Left colon (tissue), 2 donors: ENCODE data around the gene DAB2. TPM values are rescaled to one million over a fixed set of nuclear protein-coding genes. Genes with fewer than 3 reads are reported as not detected.

Experiments
- ATAC-seq: fragments of 200-7000 bp; cut with Tn5 transposase; one replicate; pipeline ENCODE4 v1.9.1; 2020; ENCODE audit warnings: mild to moderate bottlenecking, moderate library complexity
- DNase-seq, 2 donors: peaks; one replicate each; pipeline ENCODE4 v3.0.0-alpha.2; 2020
- intact Hi-C, 2 donors: fragments of 100-400 bp; cut with DNase I in 1 of 2; cut with micrococcal nuclease in 1 of 2; formaldehyde crosslinking; loops; one replicate each; pipeline versions ENCODE4 v1.11.2 to v1.14.0; 2022; cut with DNase I, micrococcal nuclease
- total RNA-seq, 2 donors: library from RNA; stranded (reverse); fragmentation: NEBNext Ultra II Directional; extraction: Animal tissue kit (Norgen Biotek cat#: 25700); gene quantifications; one replicate each; pipeline ENCODE4 v1.2.1, GENCODE V29; 2021
- donor health status: DM: no; HTN: no; CAD: no.
- donor health status: DM: yes; HTN: yes; CAD: no.

Gene DAB2
- total RNA-seq, 2 donors from 2014 or later = 38.5 to 61.6 TPM

GRCh38 chr5:39400713-39401578 is 23.8 kb downstream of the DAB2 start:
- DNase-seq (no peak), ATAC-seq (peak; percentile 69)
- intact Hi-C loops = no loop called here

GRCh38 chr5:39399135-39400036 is 25.4 kb downstream of the DAB2 start:
- intact Hi-C loops = no loop called here
- DNase-seq (no peak), ATAC-seq (peak; percentile 83)

DNA sequence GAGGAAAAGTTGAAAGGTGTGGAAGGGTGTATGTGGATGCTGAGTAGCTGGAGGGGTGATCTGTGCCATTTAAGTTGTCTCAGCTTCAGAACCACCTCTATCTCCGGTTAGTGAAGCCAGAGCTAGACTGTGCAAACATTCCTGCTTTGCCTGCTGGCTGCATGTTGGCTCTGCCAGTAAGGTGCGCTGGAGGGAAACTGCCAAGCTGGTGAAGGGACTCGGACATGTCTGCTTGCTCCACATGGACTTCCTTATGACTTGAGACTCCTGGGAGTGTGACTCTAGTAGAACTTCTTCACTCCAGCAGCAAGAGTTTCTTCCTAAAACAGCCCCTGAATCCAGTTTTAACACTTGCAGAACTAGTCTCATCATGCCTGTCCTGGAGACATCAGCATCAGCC is 27.9 kb downstream of the DAB2 start:
- no peak for DNase-seq
- intact Hi-C loops = no loop called here

DNA sequence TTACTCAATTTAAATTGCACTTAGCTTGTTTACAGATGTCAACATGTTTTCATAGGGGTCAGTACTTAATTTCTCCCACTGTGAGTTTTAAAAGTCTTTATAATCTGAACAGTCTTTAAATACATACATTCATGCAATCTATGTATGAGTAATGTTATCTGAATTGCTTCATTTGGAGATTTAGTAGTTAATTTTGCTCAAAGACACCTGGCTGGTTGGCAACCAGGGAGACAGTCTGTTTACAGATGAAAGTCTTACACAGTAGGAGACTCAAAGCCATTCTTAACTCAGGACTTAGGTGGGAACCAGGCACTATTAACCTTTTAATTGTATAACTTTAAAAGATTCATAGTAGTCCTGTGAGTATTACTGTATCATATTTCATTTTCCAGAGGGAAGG is 29.3 kb downstream of the DAB2 start:
- ATAC-seq = no peak
- DNase-seq = no peak
- intact Hi-C loops = no loop called here

More for the DNA sequence above, 27.9 kb downstream of the DAB2 start:
- ATAC-seq = peak; percentile 21

DNA sequence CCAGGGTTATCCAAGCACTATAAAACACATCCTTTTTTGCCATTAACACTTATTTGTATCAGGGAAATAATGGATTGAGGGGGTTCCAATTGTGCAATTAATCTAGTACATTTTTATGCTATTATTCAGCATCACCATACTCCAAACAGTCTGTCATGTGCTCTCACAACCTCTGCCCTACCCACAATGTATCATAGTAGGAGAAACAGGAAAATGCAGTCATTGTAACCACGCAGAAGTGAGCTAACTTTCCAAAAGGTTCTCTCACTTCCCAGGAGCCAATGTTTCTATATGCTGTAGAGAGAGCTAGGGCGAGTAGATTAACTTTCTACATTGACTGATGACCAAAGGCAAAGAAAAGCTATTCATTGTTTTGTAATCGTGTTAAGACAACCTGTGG is 29.8 kb downstream of the DAB2 start:
- intact Hi-C loops = no loop called here
- ATAC-seq (no peak), DNase-seq (no peak)

DNA sequence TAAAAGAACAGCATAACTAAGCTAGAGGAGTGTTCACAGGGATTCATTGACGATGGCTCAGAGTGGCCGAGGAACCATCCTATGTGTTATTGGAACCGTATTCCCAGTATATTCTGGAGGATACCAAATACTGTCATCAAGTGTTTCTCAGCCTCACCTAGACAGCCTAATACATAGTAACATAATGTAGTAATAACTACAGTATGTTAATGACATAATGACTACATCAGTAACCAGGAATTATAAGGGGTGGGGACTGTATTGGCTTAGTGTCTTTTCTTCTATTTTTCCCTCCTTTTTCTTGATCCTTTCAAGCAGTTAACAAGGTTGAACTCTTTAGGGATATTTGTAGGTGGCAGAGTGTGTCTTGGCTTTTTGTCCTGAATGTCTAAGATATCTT is 33.8 kb downstream of the DAB2 start:
- DNase-seq = no peak
- intact Hi-C loops = no loop called here
- no peak for ATAC-seq

GRCh38 chr5:39387293-39387692 is 37.5 kb downstream of the DAB2 start:
- intact Hi-C loops = no loop called here
- DNase-seq = no peak
- no peak for ATAC-seq

- DNase-seq (no peak), ATAC-seq (no peak)
- intact Hi-C loops = no loop called here
Measured at GRCh38 chr5:39384271-39384670, 40.5 kb downstream of the DAB2 start.

GRCh38 chr5:39381376-39381775 is 43.4 kb downstream of the DAB2 start:
- ATAC-seq (no peak), DNase-seq (no peak)
- intact Hi-C loops = no loop called here

- intact Hi-C loops = loop anchor here (5.0 to 10.0 kb wide), 3 partner anchors 155 to 168 kb away; no protein-coding TSS in a partner anchor
- no peak for ATAC-seq
- no peak for DNase-seq
Measured at GRCh38 chr5:39379693-39380092, 45.1 kb downstream of the DAB2 start.

- ATAC-seq (no peak), DNase-seq (no peak)
- intact Hi-C loops = loop anchor here (5.0 to 10.0 kb wide), 3 partner anchors 153 to 170 kb away; no protein-coding TSS in a partner anchor
Measured at GRCh38 chr5:39377613-39378012, 47.2 kb downstream of the DAB2 start.

DNA sequence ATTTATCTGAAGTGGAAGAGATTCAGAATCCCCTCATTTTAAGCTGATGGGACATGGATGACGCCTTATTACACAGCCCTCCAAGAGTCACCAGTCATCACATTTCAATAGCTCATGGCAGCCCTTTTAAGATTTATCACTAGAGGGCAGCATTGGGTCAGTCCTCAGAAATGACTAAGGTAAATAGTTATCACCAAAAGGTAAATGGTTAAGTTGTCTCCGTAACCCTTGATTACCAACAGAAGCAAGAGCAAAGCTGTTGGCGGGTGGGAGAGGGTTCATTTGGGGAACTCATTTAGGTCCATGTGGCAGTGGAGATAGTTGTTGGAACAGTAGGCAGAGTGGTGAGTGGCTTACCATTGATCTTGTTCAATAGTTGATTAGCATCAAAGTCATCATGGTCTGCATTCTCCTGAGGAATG is 48.5 kb downstream of the DAB2 start:
- DNase-seq (no peak), ATAC-seq (peak; percentile 41)
- intact Hi-C loops = loop anchor here (5.0 to 10.0 kb wide), 3 partner anchors 152 to 171 kb away; no protein-coding TSS in a partner anchor

DNA sequence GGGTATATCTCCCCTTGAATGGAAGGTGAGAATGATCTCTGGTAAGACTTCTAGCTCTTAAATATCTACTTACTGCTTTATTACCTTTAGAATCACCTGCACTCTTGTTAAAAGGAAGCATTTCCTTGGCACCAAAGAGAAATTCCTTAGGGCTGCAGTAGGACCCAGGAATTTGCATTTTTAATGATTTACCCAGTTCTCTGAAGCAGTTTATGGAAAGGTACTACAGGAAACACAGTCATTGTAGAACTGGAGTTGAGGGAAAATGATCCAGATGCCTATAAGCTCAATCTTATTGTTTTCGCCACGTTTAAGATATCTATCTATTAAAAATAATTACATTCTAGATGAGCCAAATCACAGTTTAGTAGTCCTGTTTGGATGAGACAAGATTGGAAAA is 51.0 kb downstream of the DAB2 start:
- ATAC-seq (peak; percentile 80), DNase-seq (no peak)
- intact Hi-C loops = loop anchor here (10.0 kb wide), 2 partner anchors 149 to 171 kb away; no protein-coding TSS in a partner anchor

DNA sequence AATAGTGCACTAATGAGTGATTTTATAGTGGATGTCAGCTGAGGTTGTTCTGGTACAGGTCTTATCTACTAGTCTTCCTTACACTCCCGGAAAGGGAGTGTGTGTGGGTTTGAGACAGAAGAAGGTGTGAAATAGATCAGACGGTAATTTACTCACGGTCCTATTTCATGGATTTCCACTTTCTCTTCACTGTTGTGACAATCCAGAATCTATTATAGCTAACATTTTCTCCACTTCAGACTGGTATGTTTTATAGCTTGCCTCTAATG is 53.5 kb downstream of the DAB2 start:
- DNase-seq (no peak), ATAC-seq (peak; percentile 29)
- intact Hi-C loops = loop anchor here (10.0 kb wide), 2 partner anchors 146 to 174 kb away; no protein-coding TSS in a partner anchor

DNA sequence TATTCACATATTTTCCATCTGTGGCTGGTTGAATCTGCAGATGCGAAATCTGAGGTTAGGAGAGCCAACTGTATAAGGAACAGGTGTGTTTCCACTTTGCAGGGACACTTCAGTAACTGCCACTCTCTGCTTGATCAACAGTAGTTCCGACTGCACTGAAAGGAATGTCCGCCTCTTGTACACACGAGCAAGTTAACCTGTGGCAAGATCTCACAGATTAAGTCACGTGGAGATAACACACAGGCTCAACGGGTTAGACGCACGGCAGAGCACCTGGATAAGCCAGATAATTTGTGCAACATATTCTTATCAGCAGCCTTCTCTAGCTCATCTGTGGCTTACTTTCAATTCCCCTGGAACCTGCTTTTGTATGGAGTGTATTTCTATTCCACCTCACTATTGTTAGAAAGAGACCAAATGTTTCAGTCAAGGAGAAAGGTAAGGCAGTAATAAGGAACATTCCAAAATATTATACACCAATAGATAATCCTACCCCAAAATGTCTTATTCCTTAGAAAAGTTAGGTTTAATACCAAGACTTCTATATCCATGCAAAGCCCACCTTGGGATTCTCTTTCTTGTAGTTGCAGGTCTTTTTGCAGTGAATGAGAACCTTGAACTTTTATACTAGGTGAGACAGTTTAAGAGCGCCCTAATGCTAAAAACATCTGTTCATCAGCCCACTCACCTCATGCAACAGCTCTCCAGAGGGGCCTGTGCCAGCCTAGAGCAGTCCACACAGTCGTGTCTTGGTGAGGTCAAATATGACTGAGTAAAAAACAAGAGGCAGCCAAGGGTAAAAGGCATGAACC is 54.0 kb downstream of the DAB2 start:
- peak; percentile 40 to 61 for DNase-seq
- intact Hi-C loops = loop anchor here (10.0 kb wide), 2 partner anchors 146 to 174 kb away; no protein-coding TSS in a partner anchor
- ATAC-seq = peak; percentile 84

DNA sequence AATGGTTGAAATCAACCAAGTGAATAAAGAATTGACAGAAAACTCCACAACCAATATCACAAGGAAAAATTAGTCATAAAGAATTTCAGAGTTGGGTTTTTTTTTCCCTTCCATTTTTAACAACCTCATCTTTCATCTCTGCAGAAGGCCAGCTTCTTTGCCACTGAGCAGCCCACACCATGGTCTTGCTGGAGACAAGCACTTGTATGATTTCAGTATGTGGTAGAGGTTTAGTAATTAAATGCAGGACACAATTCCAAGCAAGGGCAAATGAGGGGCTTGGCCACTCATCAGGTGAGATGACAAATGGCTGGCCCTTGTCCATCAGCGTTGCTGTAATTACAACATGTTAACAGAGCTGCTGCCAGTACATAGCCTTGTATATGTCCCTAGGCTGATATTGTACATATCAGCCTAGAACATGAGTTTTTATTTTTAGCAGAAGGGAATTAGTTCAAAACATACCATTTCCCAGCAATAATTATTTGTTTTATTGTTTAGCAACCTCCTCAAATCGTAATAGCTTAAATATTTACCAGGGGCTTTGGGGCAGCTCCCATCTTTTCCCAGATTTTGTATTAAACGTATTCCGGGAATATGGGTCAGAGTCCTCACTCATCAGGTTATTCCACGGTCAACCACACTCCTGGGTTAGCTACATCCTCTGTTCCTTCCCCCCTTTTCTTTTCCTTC is 55.5 kb downstream of the DAB2 start:
- no peak for ATAC-seq
- no peak for DNase-seq
- intact Hi-C loops = no loop called here

- no peak for ATAC-seq
- DNase-seq = no peak
- intact Hi-C loops = no loop called here
Measured at GRCh38 chr5:39368116-39368515, 56.7 kb downstream of the DAB2 start.

DNA sequence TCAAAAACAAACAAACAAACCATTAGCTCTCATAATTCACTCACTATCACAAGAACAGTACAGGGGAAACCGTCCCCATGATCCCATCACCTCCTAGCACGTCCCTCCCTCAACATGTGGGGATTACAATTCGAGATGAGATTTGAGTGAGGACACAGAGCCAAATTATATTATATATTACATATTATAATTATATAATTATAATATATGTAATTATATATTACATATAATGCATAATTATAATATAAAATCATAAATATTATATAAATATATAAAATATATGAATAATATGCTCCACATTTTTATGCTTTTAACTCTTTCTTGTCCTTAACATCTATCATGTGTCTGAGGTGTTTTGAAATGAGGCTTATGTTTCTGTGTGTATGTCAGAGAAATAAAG is 57.1 kb downstream of the DAB2 start:
- intact Hi-C loops = no loop called here
- no peak for ATAC-seq
- no peak for DNase-seq
